Epidermal melanocyte (primary cell): Measurements from ENCODE around the gene NIPAL3.
A peak's percentile ranks its signal among the peaks of the same experiment; 100 is the strongest.
"Not testable (repeated sequence)": the region's sequence is repeated elsewhere in the genome, so short reads cannot be mapped to it uniquely, and the experiment has no call there.

ENCODE experiments used
- DNase-seq: peaks from one replicate; pipeline ENCODE4 v3.0.0; 2011; ENCODE audit warnings: low spot score; ENCODE audit not compliant: insufficient read length

Gene NIPAL3

DNA sequence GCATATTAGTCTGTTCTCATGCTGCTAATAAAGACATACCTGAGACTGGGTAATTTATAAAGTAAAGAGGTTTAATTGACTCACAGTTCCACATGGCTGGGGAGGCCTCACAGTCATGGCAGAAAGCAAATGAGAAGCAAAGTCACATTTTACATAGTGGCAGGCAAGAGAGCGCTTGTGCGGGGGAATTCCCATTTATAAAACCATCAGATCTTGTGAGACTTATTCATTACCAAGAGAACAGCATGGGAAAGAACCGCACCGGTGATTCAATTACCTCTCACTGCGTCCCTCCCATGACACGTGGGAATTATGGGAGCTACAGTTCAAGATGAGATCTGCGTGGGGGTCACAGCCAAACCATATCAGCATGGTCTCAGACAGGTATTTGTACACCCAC lies 72.6 kb downstream of the NIPAL3 start:
- not testable (repeated sequence) for DNase-seq

DNA sequence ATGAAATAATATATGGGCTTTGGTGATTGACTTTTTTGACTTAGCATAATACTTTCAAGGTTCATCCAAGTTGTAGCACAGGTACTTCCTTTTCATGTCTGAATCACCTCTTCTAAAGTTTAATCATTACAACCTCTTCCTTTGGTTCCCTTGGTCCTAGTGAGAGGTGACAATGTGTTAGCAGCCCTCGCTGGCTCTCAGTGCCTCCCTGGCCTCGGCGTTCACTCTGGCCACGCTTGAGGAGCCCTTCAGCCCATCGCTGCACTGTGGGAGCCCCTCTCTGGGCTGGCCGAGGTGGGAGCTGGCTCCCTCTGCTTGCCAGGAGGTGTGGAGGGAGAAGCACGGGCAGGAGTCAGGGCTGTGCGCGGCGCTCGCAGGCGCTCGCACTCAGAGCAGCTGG lies 74.1 kb downstream of the NIPAL3 start:
- DNase-seq: no peak

- DNase-seq: no peak
Observed at GRCh38 chr1:24490101-24490781, 74.6 kb downstream of the NIPAL3 start.

GRCh38 chr1:24491577-24492360 lies 76.2 kb downstream of the NIPAL3 start:
- DNase-seq: no peak

DNA sequence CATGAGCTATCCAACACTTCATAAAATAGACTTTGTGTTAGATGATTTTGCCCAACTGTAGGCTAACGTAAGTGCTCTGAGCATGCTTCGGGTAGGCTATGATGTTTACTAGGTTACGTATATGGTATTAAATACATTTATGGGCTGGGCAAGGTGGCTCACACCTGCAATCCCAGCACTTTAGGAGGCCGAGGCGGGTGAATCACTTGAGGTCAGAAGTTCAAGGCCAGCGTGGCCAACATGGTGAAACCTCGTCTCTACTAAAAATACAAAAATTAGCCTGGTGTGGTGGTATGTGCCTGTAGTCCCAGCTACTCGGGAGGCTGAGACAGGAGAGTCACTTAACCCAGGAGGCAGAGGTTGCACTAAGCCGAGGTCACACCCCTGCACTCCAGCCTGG lies 77.3 kb downstream of the NIPAL3 start:
- not testable (repeated sequence) for DNase-seq

GRCh38 chr1:24493785-24494184 lies 78.2 kb downstream of the NIPAL3 start:
- DNase-seq: no peak

- no peak for DNase-seq
Observed at GRCh38 chr1:24498589-24498988, 83.0 kb downstream of the NIPAL3 start.

- DNase-seq: no peak
Observed at GRCh38 chr1:24500448-24501048, 84.9 kb downstream of the NIPAL3 start.

DNA sequence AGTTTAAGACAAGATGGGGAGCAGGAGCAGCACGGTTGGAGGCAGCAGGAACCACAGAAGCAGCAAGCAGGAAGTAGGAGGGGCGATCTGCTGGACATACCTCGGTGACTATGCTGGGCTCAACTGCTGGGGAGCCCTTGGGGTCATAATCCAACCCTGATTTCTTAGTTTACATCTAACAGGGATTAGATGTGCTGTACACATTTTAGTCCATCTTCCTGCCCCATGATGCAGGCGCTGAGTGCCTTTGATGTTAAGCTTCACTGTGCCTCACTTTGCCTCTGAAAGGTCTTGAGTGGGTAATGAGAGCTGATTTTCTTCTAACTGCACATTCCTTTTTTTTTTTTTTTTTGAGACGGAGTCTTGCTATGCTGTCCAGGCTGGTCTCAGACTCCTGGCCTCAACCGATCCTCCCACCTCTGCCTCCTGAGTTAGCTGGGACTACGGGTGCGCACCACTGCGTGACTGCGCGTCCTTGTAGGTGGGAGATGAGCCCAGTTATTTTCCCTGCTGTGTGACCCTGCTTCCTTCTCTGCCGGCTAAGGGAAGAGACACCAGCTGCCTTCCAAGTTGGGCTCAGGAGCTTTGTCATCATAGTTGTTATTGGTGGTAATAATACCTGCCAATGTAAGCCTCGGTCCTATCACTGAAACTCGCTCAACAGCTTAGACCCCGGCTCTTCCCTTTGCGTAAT lies 85.9 kb downstream of the NIPAL3 start:
- DNase-seq: no peak

- no peak for DNase-seq
Observed at GRCh38 chr1:24502065-24502708, 86.6 kb downstream of the NIPAL3 start.

GRCh38 chr1:24502709-24503058 lies 87.1 kb downstream of the NIPAL3 start, which contains the start of gene RCAN3:
RCAN3 (plus strand) TSS chr1:24502836; CDS start chr1:24514373, 11,537 bp downstream.
- DNase-seq: peak; percentile 96

DNA sequence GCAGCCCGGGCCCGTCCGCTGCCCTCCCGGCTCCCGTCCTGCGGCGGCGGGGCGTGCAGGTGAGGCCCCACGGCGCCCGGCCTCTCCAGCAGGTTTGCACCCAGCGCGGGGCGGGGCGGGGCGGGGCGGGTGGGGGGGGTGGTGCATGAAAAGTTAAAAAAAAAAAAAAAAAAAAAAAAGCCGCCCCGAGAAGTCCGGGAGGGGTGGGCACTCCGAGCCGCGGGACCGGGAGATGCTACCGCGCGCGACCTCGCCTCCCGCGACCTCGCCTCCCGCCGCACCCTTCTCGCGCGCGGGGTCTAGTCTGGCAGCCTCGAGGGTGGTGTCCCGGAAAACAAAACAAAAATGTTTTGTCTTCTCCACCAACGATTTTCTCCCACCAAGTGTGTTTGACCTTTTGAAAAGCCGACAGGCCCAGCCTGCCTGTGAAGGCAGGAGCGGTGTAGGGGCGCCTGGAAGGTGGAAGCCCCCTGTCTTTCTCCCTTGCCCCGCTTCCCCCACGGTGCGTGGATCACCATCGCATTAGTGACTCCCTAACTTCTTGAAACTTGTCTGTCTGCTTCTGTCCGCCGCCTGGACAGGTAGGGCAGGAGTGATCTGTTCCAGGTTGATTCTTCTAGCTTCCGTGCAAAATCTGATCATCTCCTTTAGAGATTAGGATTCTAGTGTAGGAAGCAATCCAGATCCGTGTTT lies 87.6 kb downstream of the NIPAL3 start:
- DNase-seq: no peak

DNA sequence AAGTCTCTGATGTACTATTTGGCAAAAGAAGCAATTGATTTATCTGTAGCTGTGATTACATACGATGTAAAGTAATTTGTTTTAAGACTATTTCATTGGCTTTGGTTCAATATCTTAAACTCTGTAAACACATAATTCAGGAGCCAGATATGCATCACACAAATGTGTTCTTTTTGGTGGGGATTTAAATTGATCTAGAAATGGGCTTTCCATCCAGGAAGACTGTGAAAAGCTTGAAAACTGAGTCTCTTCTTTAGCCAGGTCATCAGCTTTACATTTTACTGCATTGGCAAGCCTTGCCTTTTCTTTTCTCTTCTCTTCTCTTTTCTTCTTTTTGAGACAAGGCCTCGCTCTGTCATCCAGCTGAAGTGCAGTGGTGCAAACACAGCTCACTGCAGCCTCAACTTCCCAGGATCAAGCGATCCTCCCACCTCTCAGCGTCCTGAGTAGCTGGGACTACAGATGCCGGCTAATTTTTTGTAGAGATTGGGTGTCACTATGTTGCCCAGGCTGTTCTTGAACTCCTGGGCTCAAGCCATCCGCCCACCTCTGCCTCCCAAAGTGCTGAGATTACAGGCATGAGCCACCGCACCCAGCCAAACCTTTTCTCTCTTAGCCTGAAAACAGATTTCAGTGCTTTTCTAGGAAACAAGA lies 88.4 kb downstream of the NIPAL3 start:
- DNase-seq: no peak

- DNase-seq: no peak
Observed at GRCh38 chr1:24504560-24504959, 89.0 kb downstream of the NIPAL3 start.

DNA sequence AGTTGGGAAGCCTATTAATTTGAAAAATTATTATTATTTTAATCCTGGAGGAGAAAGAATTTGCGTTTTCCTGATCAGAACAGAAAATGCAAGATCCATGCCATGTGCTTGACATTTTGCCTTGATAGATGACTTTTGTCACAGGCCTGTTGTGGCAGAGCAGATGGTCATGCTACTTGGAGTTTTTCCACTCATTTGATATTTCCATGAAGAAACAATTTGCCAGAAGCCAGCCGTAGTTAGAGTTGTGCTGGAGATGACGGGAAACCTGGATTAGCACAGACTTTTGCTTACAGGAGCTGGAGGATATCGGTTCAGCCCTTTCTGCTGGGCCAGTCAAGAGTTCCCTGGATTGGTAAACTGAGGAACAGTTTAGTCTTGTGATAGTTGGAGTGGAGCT lies 90.2 kb downstream of the NIPAL3 start:
- DNase-seq: no peak

DNA sequence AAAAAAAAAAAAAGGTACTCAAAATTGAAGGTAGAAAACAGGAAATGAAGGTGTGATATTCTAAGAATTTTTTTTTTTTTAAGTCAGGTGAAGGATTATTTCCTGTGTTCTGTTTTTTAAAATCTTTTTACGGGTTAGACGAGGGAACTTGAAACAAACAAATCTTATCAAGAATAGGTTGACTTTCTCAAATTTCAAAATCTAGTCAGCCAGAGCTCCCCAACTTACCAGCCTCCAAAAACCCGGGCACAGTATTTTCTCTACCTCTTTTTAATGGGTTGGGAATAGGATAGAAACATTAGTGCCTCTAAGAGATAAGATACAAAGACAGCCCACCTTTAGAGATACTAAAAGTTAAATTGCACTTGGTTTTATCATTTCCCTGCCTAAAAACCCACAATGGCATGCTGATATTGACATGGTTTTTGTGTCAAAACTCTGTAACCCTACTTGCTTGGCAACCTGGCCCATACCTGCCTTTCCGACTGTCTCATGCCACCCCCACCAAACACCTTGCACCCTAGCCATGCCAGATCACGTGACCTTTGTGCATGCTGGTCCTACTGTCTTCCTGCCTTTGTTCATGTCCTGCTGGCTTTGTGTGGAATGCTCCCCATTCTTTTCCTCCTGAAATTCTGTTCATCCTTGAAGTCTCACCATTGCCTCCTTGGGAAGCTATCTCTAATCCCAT lies 91.2 kb downstream of the NIPAL3 start:
- DNase-seq: no peak

DNA sequence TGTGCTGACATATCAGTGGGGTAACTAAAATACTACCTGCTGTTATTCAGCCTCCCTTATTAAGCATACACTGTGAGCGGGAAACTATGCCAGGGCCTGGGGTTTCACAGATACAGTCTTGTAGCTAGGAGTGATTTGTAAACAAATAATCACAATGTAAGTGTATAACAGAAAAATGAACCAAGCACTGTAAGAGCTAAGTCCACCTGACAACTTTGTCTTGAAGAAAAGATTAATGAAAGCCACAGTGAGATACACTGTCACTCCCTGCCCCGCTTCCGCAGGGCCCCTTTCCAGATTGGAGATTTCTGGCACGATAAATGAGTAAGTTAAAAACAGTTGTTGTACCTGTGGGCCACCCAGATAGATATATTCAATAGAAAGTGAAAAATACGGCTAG lies 91.8 kb downstream of the NIPAL3 start:
- no peak for DNase-seq

- DNase-seq: no peak
Observed at GRCh38 chr1:24508911-24509310, 93.3 kb downstream of the NIPAL3 start.

DNA sequence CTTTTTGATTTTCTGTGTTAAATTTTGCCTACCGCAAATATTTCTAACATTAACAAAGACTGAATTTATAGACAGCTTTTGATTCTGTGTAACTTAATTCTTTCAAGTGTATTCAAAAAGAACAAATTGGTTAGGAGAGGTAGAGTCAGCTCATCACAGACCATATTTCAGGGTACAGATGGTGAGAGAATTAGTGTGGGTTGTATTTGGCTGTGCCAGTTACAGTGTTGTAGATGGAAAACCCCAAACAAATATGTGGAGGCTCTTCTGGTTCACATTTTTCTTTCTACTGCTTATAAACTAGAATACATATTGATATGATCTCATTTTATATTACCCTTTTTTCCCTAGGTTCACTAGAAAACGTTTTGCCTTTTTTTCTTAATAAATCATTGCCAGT lies 98.1 kb downstream of the NIPAL3 start:
- DNase-seq: no peak

DNA sequence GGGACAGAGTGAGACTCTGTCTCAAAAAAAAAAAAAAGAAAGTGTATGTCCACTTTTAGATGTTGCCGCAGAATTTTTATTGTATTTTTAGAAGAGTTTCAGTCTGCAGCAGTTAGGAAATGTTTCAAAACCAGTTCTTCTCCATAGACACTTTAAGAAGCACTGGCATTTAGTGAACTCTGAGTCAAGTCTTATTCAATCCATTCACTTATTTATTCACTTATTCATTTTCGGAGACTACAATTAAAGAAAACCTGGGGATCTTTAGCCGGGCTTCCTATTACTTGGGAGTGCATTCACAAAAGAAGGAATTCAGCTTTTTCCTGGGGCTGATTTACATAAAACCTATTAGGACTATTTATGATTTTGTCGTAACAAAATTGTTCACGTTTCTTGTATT lies 99.3 kb downstream of the NIPAL3 start:
- DNase-seq: no peak
